ENCODE measurements around the gene AOAH. TPM values are rescaled to one million over a fixed set of nuclear protein-coding genes. Genes with fewer than 3 reads are reported as not detected.

The AOAH gene
- total RNA-seq, 1 donor from 2014 or later, result 0.28 TPM

DNA sequence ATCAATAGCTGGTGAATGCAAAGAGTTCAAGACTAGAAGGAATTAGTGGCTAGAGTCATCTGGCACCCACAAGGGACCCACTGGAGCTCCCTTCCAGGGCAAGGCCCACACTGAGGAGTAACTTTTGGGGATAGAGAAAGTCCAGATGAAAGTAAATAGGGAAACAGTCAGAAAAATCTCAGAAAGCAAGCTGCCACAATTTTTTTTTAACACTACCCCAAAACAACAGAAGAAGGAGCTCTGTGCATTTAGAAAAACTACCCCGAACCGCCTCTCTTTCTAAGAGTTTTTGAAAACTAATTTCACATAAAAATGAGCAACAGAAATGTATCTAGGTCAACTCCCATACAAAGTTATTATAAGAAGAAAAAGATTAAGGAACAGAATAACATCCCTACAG, 42.2 kb downstream of the AOAH start:
- peaks cover 27% of the 10 kb centered on the region for H3K4me1 Mint-ChIP-seq (ENCODE audit: unreplicated experiment)
- TF ChIP-seq, protein P1, sequence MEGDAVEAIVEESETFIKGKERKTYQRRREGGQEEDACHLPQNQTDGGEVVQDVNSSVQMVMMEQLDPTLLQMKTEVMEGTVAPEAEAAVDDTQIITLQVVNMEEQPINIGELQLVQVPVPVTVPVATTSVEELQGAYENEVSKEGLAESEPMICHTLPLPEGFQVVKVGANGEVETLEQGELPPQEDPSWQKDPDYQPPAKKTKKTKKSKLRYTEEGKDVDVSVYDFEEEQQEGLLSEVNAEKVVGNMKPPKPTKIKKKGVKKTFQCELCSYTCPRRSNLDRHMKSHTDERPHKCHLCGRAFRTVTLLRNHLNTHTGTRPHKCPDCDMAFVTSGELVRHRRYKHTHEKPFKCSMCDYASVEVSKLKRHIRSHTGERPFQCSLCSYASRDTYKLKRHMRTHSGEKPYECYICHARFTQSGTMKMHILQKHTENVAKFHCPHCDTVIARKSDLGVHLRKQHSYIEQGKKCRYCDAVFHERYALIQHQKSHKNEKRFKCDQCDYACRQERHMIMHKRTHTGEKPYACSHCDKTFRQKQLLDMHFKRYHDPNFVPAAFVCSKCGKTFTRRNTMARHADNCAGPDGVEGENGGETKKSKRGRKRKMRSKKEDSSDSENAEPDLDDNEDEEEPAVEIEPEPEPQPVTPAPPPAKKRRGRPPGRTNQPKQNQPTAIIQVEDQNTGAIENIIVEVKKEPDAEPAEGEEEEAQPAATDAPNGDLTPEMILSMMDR (IDR thresholded peaks at IDR 0.05; ENCODE audit: unreplicated experiment), result no peak
- no peaks in the 10 kb centered on the region for H3K9me3 Mint-ChIP-seq (ENCODE audit: unreplicated experiment)
- no peak overlapping the region for H3K4me3 Mint-ChIP-seq (ENCODE audit: unreplicated experiment)
- no peaks in the 10 kb centered on the region for H3K36me3 Mint-ChIP-seq (ENCODE audit: low read depth, unreplicated experiment)
- DNase-seq (ENCODE audit: low spot score), result no peak
- no peak overlapping the region for H3K27ac Mint-ChIP-seq (ENCODE audit: unreplicated experiment)
- H3K27me3 Mint-ChIP-seq (ENCODE audit: unreplicated experiment), result no peaks in the 10 kb centered on the region

DNA sequence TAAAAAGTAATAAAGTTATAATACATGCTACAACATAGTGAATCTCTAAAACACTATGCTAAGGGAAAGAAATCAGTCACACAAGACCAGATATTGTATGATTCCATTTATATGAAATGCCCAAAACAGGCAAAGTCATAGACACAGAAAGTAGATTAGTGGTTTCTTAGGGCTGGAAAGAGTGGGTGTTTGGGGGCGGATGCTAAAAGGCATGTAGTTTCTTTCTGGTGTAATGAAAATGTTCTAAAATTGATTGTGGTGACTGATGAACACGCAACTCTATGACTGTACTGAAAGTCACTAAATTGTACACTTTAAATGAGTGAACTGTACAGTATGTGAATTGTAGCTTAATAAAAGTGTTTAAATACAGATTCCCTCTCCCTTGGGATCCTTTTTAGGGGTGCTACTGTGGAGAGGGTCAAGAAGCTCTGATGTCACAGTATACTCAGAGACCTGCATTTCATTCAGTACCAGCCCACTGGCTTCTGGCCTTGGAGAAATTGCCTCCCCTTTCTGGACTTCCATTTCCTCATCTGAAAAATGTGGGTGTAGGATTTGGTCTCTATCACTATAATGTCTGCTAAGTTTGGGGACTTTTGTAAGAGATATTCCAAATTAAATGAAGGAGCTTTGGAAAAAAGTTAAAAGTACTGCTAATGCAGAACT, 46.4 kb downstream of the AOAH start:
- H3K27ac Mint-ChIP-seq (ENCODE audit: unreplicated experiment), result no peak overlapping the region

DNA sequence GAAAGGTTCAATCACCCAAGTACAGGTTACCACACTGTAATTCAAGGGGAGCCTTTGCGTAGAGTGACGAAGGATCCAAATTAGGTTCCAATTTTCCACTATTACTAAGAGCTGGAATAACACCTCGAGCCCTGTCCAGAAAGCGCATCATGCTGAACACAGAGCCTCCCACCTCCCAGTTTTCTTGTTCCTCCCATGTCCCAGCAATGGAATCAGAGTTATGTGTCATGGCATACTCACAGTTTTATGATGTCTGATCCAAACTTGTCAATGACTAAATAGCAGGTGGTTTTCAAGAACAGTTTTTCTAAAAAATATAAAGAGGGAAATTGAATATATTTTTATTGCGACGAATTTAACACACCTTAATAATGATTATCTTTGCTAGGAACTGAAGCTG, 50.6 kb downstream of the AOAH start:
- no peak overlapping the region for H3K4me3 Mint-ChIP-seq (ENCODE audit: unreplicated experiment)
- no peaks in the 10 kb centered on the region for H3K27me3 Mint-ChIP-seq (ENCODE audit: unreplicated experiment)
- no peak overlapping the region for H3K27ac Mint-ChIP-seq (ENCODE audit: unreplicated experiment)
- H3K4me1 Mint-ChIP-seq (ENCODE audit: unreplicated experiment), result peaks cover 13% of the 10 kb centered on the region
- no peak for DNase-seq (ENCODE audit: low spot score)
- TF ChIP-seq, protein P1 (IDR thresholded peaks at IDR 0.05; ENCODE audit: unreplicated experiment), result no peak
- no peaks in the 10 kb centered on the region for H3K36me3 Mint-ChIP-seq (ENCODE audit: low read depth, unreplicated experiment)
- H3K9me3 Mint-ChIP-seq (ENCODE audit: unreplicated experiment), result no peaks in the 10 kb centered on the region

More for the DNA sequence above, 46.4 kb downstream of the AOAH start:
- Mint-ChIP-seq H3K9me3 (ENCODE audit: unreplicated experiment) (no peaks in the 10 kb centered on the region), H3K36me3 (ENCODE audit: low read depth, unreplicated experiment) (no peaks in the 10 kb centered on the region), H3K27me3 (ENCODE audit: unreplicated experiment) (no peaks in the 10 kb centered on the region), H3K4me3 (ENCODE audit: unreplicated experiment) (no peak overlapping the region), H3K4me1 (ENCODE audit: unreplicated experiment) (peaks cover 12% of the 10 kb centered on the region)
- TF ChIP-seq, protein P1 (IDR thresholded peaks at IDR 0.05; ENCODE audit: unreplicated experiment), result no peak
- no peak for DNase-seq (ENCODE audit: low spot score)

DNA sequence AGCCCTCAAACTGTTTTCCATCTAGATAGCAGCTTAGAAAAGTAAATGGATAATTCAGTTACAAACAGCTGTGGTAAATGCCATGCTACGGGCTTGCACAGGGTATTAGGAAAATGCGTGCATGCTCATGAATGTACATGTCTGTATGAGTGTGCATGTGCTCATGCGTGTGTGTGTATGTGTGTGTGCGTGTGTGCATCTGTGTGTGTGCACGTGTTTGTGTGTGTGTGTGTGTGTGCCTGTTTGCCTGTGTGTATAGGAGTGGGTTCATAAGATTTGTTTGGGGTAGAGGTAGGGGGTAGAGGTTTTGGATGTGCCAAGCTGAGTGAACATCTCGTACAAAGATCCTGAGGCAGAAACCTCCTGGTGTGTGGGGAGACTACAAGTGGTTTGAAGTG, 52.9 kb downstream of the AOAH start:
- DNase-seq (ENCODE audit: low spot score), result no peak
- Mint-ChIP-seq H3K4me1 (ENCODE audit: unreplicated experiment) (peaks cover 2% of the 10 kb centered on the region), H3K27me3 (ENCODE audit: unreplicated experiment) (no peaks in the 10 kb centered on the region), H3K27ac (ENCODE audit: unreplicated experiment) (no peak overlapping the region), H3K4me3 (ENCODE audit: unreplicated experiment) (no peak overlapping the region), H3K36me3 (ENCODE audit: low read depth, unreplicated experiment) (no peaks in the 10 kb centered on the region), H3K9me3 (ENCODE audit: unreplicated experiment) (no peaks in the 10 kb centered on the region)
- TF ChIP-seq, protein P1 (IDR thresholded peaks at IDR 0.05; ENCODE audit: unreplicated experiment), result no peak

DNA sequence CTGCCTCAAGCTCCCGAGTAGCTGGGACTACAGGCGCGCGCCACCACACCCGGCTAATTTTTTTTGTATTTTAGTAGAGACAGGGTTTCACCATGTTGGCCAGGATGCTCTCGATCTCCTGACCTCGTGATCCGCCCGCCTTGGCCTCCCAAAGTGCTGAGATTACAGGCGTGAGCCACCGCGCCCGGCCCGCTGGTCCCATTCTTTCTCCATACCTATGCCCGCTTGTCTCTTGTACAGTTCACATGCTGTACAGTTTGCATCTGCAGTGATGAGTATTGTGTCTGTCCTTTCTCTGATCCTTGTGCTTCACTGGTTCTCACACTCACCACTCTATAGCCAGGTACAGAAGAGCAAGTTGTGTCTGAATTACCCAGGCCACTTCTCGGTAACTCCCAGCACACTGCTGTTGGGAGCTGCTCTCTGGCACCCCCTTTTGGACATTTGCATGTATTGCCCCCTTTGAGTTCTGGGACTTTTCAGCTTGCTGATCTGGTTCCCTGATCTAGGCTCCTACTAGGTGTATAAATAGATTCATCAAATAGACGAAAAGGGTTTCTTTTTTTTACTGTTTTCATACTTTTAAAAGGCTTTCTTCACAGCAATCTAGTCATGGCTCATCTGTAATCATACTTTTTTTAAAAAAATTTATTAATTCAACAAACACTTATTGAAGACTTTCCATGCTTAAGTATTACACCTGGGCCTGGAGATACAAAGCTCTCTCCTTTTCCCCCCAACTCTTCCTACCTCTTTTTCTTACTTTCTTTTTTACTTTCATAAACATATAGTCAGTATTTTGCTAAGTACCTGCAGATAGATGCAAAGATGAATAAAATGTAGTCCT, 53.5 kb downstream of the AOAH start:
- no peaks in the 10 kb centered on the region for H3K36me3 Mint-ChIP-seq (ENCODE audit: low read depth, unreplicated experiment)

More for the DNA sequence above, 53.5 kb downstream of the AOAH start:
- Mint-ChIP-seq H3K4me1 (ENCODE audit: unreplicated experiment) (peaks cover 2% of the 10 kb centered on the region), H3K27me3 (ENCODE audit: unreplicated experiment) (no peaks in the 10 kb centered on the region), H3K9me3 (ENCODE audit: unreplicated experiment) (no peaks in the 10 kb centered on the region), H3K4me3 (ENCODE audit: unreplicated experiment) (no peak overlapping the region), H3K27ac (ENCODE audit: unreplicated experiment) (no peak overlapping the region)
- peak; percentile 73 for DNase-seq (ENCODE audit: low spot score)
- TF ChIP-seq, protein P1 (IDR thresholded peaks at IDR 0.05; ENCODE audit: unreplicated experiment), result peak; percentile 94

Data from endothelial cell (in vitro differentiated cells).